GM19372 (cell line): ENCODE data around the gene SH2D3A.
A peak's percentile ranks its signal among the peaks of the same experiment; 100 is the strongest.
"Not testable (repeated sequence)": the region's sequence is repeated elsewhere in the genome, so short reads cannot be mapped to it uniquely, and the experiment has no call there.

Experiments
- ATAC-seq: cut with Tn5 transposase; IDR thresholded peaks from one replicate; pipeline ENCODE4 v1.9.1; 2021; ENCODE audit warnings: mild to moderate bottlenecking, low read depth, moderate library complexity; ENCODE audit not compliant: unreplicated experiment

SH2D3A gene

DNA sequence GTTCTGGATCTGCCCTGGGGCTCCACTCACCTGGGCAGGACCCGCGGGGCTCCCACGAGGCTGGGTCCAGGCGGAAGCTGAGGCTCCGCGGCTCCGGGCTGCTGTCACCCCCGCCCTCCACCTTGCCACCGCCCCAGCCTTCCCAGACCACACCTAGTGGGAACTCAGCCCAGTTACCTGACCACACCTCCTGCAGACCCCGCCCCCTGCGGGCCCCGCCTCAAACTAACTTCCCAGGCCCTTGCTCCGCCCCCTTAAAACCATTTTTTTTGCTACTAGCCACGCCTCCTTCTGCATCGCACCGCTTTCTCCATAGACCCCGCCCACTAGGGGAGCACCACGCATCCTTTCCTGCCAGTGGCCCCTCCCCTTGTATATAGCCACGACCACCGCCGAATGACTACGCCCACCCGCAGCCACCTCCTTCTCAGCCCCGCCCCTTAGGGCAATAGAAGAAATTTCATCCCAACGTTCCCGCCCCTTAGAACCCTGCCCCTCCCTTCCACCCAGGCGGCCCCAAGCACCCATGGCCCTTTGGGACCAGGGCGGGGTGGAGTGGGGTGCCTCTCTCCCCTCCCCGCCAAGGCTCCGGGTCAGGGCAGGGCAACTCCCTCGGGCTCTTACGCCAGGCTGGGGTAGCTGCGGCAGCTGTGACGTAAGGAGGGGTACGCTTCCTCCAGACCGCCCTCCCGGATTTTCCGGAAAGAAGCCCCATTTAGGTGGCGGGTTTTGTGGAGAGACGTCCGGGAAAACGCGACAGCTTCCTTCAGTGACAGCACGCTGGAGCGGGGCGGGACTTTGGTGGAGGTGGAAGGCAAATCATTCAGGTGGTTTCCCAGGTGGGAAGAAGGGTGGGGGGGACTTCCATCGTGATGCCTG is at the start of gene SH2D3A:
Gene SH2D3A, minus strand, starts transcription at position 79 of the 879 bp plus-strand sequence. CDS start 3,687 bp downstream, outside the sequence.
- ATAC-seq = peak; percentile 70

DNA sequence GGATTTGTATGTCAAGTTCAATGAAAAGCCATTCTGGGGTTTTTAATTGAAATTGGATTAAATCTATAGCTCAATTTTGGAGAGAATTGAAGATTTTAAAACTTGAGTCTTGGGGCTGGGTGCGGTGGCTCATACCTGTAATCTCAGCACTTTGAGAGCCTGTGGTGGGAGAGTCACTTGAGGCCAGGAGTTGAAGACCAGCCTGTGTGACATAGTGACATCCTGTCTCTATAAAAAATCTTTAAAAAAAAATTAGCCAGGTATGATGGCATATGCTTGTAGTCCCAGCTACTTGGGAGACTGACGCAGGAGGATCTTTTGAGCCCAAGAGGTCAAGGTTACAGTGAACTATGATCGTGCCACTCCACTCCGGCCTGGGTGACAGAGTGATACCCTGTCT is 46.4 kb upstream of the SH2D3A start:
- ATAC-seq = no peak

- no peak for ATAC-seq
These were observed 45.4 kb upstream of the SH2D3A start for GRCh38 chr19:6812612-6813011.

DNA sequence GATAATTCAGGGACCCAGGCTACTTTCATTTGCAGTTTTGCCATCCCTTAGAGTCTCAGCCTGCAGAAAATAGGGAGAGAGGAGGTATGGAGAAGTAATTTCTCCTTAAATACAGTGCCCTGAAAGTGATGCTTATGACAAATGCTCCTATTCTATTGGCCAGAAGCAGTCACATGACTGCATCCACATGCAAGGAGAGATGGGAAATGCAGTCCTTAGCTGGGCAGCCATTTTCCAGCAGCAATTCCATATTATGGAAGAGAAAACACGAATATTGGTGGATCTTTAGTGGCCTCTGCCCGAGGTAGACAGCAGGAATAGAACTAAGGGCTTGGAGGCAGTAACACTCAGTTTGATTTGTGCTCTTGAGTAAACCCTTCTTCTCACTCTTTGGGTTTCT is 44.7 kb upstream of the SH2D3A start:
- no peak for ATAC-seq

- no peak for ATAC-seq
These were observed 44.1 kb upstream of the SH2D3A start for GRCh38 chr19:6811378-6811777.

- no peak for ATAC-seq
These were observed 42.0 kb upstream of the SH2D3A start for GRCh38 chr19:6809262-6809661.

GRCh38 chr19:6808494-6808893 is 41.3 kb upstream of the SH2D3A start:
- ATAC-seq = no peak

- no peak for ATAC-seq
These were observed 40.1 kb upstream of the SH2D3A start for GRCh38 chr19:6807291-6807690.

- ATAC-seq = no peak
These were observed 39.3 kb upstream of the SH2D3A start for GRCh38 chr19:6806488-6806887.

- no peak for ATAC-seq
These were observed 35.8 kb upstream of the SH2D3A start for GRCh38 chr19:6803036-6803404.

- no peak for ATAC-seq
These were observed 35.3 kb upstream of the SH2D3A start for GRCh38 chr19:6802336-6803035.

- peak; percentile 51 for ATAC-seq
These were observed 34.4 kb upstream of the SH2D3A start for GRCh38 chr19:6801485-6802086.

DNA sequence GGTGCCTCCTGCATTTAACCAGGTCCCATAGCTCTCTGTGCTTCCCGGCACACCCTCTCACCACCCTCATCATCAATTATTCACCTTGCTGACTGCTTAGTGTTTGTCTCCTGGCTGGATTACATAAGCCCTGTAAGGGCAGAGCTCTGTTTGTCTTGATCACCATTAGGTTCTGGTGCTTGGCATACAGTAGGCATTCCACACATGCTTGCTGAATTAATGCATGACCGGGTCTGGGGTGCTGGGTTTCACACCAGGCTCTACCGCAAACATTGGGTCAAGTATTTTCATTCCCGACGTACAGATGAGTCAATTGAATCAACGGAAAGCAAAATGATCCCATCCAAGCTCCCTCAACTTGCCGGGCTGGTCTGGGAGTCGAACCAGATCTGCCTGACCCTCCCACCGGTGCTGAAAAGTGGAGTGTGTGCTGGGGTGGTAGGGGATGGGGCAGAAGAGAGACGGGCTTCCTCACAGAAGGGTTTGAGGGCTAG is 33.8 kb upstream of the SH2D3A start:
- ATAC-seq = no peak

DNA sequence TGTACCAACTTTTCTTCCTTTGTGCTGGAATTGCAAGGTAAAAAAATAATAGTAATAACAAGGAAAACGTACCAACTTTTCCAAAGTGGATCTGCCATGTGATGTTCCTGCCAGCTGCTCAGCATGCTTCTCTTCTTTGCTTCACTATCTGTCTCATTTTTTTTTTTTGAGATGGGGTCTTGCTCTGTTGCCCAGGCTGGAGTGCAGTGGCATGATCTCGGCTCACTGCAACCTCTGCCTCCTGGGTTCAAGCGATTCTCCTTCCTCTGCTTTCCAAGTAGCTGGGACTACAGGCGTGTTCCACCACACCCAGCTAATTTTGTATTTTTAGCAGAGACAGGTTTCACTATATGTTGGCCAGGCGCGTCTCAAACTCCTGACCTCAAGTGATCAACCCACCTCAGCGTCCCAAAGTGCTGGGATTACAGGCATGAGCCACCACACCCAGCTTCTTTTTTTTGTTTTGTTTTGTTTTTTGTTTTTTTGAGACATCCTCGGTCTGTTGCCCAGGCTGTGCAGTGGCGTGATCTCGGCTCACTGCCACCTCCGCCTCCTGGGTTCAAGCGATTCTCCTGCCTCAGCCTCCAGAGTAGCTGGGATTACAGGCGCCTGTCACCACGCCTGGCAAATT is 33.0 kb upstream of the SH2D3A start:
- not testable (repeated sequence) for ATAC-seq

DNA sequence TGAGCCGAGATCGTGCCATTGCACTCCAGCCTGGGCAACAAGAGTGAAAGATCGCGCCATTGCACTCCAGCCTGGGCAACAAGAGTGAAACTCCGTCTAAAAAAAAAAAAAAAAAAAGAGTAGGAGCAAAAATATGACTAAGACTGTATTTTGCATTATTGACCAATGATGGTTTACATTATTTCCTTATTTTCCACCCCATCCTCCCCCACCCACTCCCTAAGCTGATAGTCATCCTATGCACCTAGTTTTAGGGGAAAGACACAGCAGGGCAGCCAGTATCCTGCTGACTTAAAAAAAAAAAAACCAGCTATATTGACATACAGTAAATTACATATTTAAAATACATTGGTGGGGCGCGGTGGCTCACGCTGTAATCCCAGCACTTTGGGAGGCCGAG is 30.4 kb upstream of the SH2D3A start:
- ATAC-seq = no peak

GRCh38 chr19:6796278-6796677 is 29.0 kb upstream of the SH2D3A start:
- no peak for ATAC-seq

DNA sequence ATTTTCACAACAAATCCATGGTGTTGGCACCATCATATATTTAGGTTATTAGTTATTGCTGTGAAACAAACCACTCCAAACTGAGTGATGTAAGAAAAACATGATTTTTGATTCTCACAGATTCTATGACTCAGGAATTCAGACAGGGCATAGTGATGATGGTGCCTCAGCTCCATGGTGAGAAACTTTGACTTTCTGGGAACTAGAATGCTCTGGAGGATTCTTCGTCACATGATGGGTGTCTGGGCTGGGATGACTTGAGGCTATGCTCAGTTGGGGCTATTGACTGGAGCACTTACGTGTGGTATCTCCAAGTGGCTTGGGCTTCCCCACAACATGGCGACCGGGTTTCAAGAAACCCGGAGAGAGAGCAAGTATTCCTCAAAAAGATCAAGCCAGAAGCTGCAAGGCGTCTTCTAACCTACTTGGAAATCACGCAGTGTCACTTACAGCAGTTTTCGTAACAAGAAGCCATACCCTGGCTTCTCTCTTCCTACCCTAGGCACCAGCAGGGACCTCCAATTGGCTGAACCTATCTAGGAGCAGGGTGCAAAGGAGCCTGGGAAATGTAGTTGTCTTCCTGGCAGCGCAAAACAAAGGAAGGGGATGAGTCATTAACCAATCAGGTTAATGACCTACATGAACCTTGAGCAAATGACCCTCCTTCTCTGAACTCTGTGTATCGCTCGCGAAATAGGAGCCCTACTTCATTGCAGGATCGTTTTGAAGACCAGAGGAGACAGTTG is 27.6 kb upstream of the SH2D3A start:
- ATAC-seq = no peak

- no peak for ATAC-seq
These were observed 26.7 kb upstream of the SH2D3A start for GRCh38 chr19:6793973-6794372.

GRCh38 chr19:6793411-6793810 is 26.2 kb upstream of the SH2D3A start:
- ATAC-seq = no peak

- no peak for ATAC-seq
These were observed 24.0 kb upstream of the SH2D3A start for GRCh38 chr19:6791237-6791636.
